NB4 (cell line): ENCODE results near the gene IRX2.

Experiments used
- CTCF ChIP-seq: IDR thresholded peaks from one replicate; pipeline ENCODE4 v1.5.1; 2012; ENCODE audit warnings: low read depth, low read length
- MAX ChIP-seq: IDR thresholded peaks from 2 replicates; pipeline ENCODE4 v1.6.1; 2011; ENCODE audit warnings: low read depth, low read length
- MYC ChIP-seq: IDR thresholded peaks from 2 replicates; pipeline ENCODE4 v1.6.1; 2011; ENCODE audit warnings: low read depth, low read length
- POLR2A ChIP-seq: IDR thresholded peaks from 2 replicates; pipeline ENCODE4 v1.6.1; 2011; ENCODE audit warnings: mild to moderate bottlenecking; ENCODE audit not compliant: insufficient read length; ENCODE audit errors: extremely low read depth

GRCh38 chr5:2797160-2797559, 45.7 kb upstream of the IRX2 start:
- no peak for TF ChIP-seq POLR2A
- TF ChIP-seq CTCF: no peak
- no peak for TF ChIP-seq MAX
- no peak for TF ChIP-seq MYC
